H1 (cell line): ENCODE measurements around the gene POLR3C. TPM values are rescaled to one million over a fixed set of nuclear protein-coding genes. Genes with fewer than 3 reads are reported as not detected.

Source experiments
- CBX8 ChIP-seq: fragments of 300-800, 300-1000 bp; sonication (generic); IDR thresholded peaks from 2 replicates; pipeline ENCODE4 v1.7.1; 2016; ENCODE audit warnings: low read depth, low read length, borderline replicate concordance
- CEBPB ChIP-seq: IDR thresholded peaks from 2 replicates; pipeline ENCODE4 v1.6.1; 2012; ENCODE audit warnings: low read depth, low read length
- EP300 ChIP-seq, 2 experiments: IDR thresholded peaks; 1 replicate in 1 of 2; 2 replicates in 1 of 2; pipeline ENCODE4 v1.6.1; 2011 to 2012; ENCODE audit warnings: low read depth in 2 of 2, low read length in 2 of 2, mild to moderate bottlenecking in 2 of 2, borderline replicate concordance in 1 of 2, inconsistent platforms in 1 of 2, moderate library complexity in 1 of 2
- GTF2F1 ChIP-seq: IDR thresholded peaks from 2 replicates; pipeline ENCODE4 v1.6.1; 2012; ENCODE audit warnings: low read depth, low read length, improper control_type of control experiment, borderline replicate concordance
- JUND ChIP-seq: IDR thresholded peaks from 2 replicates; pipeline ENCODE4 v1.6.1; 2011; ENCODE audit warnings: mild to moderate bottlenecking, improper control_type of control experiment, low read length
- KDM5A ChIP-seq: fragments of 200-600 bp; IDR thresholded peaks from 2 replicates; pipeline ENCODE4 v1.7.1; 2012; ENCODE audit warnings: mild to moderate bottlenecking, low read length, inconsistent platforms, mixed read lengths
- PHF8 ChIP-seq: fragments of 200-600 bp; sonication (generic); conservative IDR thresholded peaks from 2 replicates; pipeline ENCODE4 v1.7.1; 2012; ENCODE audit warnings: low read depth, mild to moderate bottlenecking, inconsistent platforms, low read length, moderate library complexity
- RBBP5 ChIP-seq: IDR thresholded peaks from 2 replicates; pipeline ENCODE4 v1.7.1; 2012; ENCODE audit warnings: low read depth, mild to moderate bottlenecking, inconsistent platforms, low read length, moderate library complexity, borderline replicate concordance
- SIN3A ChIP-seq, 2 experiments: IDR thresholded peaks in 1 of 2; conservative IDR thresholded peaks in 1 of 2; 2 replicates each; pipeline ENCODE4 v1.6.1; 2011 to 2012; ENCODE audit warnings: low read length in 2 of 2, improper control_type of control experiment in 1 of 2, low read depth in 1 of 2, mild to moderate bottlenecking in 1 of 2
- SUZ12 ChIP-seq: fragments of 200-600 bp; sonication (generic); IDR thresholded peaks from 2 replicates; pipeline ENCODE4 v1.6.1; 2012; ENCODE audit warnings: mild to moderate bottlenecking, inconsistent platforms, low read length, moderate library complexity, mixed read lengths
- TAF1 ChIP-seq: IDR thresholded peaks from 2 replicates; pipeline ENCODE4 v1.6.1; 2011; ENCODE audit warnings: mild to moderate bottlenecking, low read depth, low read length
- TAF7 ChIP-seq: optimal IDR thresholded peaks from 2 replicates; pipeline ENCODE3; 2011; ENCODE audit warnings: low read depth, mild to moderate bottlenecking, inconsistent platforms, low read length, moderate library complexity, borderline replicate concordance
- TBP ChIP-seq: IDR thresholded peaks from 2 replicates; pipeline ENCODE4 v1.6.1; 2011; ENCODE audit warnings: low read depth, low read length, improper control_type of control experiment
- YY1 ChIP-seq: IDR thresholded peaks from 2 replicates; pipeline ENCODE4 v1.6.1; 2011; ENCODE audit warnings: low read depth, mild to moderate bottlenecking, low read length
- ZNF274 ChIP-seq: IDR thresholded peaks from 2 replicates; pipeline ENCODE4 v1.7.0; 2012; ENCODE audit warnings: low read length, borderline replicate concordance; ENCODE audit errors: extremely low read depth
- polyA plus RNA-seq, 7 experiments: library from polyadenylated mRNA; depleted of rRNA in 3 of 7; stranded (reverse) in 5 of 7; unstranded in 2 of 7; fragments of >200 nt in 5 of 7; fragments of 200-250 nt in 2 of 7; gene quantifications; 1 replicate in 5 of 7; 2 replicates in 1 of 7; 4 replicates in 1 of 7; pipeline versions ENCODE4 v1.2.1 to v1.2.3, GENCODE V29; 2011 to 2013; ENCODE audit warnings: missing spikeins in 2 of 7, mixed read lengths in 2 of 7
- total RNA-seq: library from RNA; stranded (reverse); fragmentation: NEBNext Ultra II Directional; extraction: Animal tissue kit (Norgen Biotek cat#: 25700); gene quantifications from 2 replicates; pipeline ENCODE4 v1.2.1, GENCODE V29; 2021
- TF ChIP-seq, protein P1 (sequence below): IDR thresholded peaks from 2 replicates; pipeline ENCODE4 v1.6.1; 2012; ENCODE audit warnings: inconsistent platforms
- TF ChIP-seq, protein P2 (sequence below): IDR thresholded peaks from 2 replicates; pipeline ENCODE4 v1.6.1; 2012; ENCODE audit warnings: low read length, inconsistent platforms

POLR3C gene
- total and polyA plus RNA-seq, 2 of the 8 experiments (the other 6 are each of a cell fraction or from before 2014, with no cell fraction given), result 26.8 TPM

DNA sequence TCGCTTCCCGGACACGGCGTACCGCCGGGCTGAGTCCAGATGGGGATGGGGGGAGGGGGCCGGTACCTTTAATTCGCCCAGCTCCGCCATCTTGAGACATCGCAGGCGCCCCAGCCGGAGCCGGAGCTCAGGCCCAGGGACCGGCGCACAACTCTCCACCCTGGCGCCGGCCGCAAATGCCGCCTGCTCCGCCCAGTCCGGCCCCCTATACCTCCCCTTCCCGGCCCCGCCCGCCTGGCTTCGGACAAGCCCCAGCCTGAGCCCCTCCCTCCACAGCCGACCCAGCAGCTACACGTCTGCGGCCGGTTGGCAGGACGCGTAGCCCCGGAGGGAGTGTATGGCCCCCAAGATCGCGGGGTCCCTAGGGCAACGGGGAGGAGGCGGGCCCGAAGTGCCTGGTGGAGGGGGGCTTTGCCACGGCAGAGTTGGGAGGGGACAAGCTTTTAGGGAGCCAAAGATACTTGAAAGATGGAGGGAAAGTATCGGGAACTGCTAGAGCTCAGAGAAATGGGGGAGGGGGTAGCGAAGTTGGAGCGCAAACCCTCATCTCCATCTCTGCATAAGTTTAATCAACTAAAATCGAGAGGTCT lies 35.0 kb downstream of the POLR3C start, which contains the start of gene PIAS3 (continued):
- TF ChIP-seq JUND, result 0 out of 2 replicates have a peak, but pooled peaks have one; percentile 16
- TF ChIP-seq EP300 (IDR thresholded peaks at IDR 0.05; ENCODE audit: borderline replicate concordance in 1 of 2, low read depth in 2 of 2, low read length in 2 of 2), result peak in 1 of 2 experiments; percentile 61; a peak in 1 of 3 replicates
- TF ChIP-seq, protein P1, sequence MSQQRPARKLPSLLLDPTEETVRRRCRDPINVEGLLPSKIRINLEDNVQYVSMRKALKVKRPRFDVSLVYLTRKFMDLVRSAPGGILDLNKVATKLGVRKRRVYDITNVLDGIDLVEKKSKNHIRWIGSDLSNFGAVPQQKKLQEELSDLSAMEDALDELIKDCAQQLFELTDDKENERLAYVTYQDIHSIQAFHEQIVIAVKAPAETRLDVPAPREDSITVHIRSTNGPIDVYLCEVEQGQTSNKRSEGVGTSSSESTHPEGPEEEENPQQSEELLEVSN, result peak; percentile 18; the same call in 1 of the 2 replicates
- TF ChIP-seq TBP, result peak; percentile 75
- TF ChIP-seq YY1, result peak; percentile 94
- TF ChIP-seq ZNF274, result no peak
- no peak for TF ChIP-seq CBX8
- TF ChIP-seq GTF2F1, result no peak
- TF ChIP-seq CEBPB, result no peak
- peak; percentile 47 for TF ChIP-seq TAF7
- TF ChIP-seq, protein P2, sequence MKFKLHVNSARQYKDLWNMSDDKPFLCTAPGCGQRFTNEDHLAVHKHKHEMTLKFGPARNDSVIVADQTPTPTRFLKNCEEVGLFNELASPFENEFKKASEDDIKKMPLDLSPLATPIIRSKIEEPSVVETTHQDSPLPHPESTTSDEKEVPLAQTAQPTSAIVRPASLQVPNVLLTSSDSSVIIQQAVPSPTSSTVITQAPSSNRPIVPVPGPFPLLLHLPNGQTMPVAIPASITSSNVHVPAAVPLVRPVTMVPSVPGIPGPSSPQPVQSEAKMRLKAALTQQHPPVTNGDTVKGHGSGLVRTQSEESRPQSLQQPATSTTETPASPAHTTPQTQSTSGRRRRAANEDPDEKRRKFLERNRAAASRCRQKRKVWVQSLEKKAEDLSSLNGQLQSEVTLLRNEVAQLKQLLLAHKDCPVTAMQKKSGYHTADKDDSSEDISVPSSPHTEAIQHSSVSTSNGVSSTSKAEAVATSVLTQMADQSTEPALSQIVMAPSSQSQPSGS, result no peak
- TF ChIP-seq SUZ12, result no peak
- 0 out of 2 replicates have a peak, but pooled peaks have one; percentile 36 for TF ChIP-seq PHF8
- TF ChIP-seq KDM5A, result no peak
- 0 out of 2 replicates have a peak, but pooled peaks have one; percentile 12 for TF ChIP-seq RBBP5
- peak; percentile 82 for TF ChIP-seq TAF1
- peak in 1 of 2 experiments; percentile 80; a peak in 2 of 4 replicates for TF ChIP-seq SIN3A (conservative IDR thresholded peaks at IDR 0.05 in 1 of 2, IDR thresholded peaks at IDR 0.05 in 1 of 2; ENCODE audit: low read depth in 1 of 2, low read length in 2 of 2)
